GM12878 (cell line): ENCODE measurements around the gene MYL11. TPM values are rescaled to one million over a fixed set of nuclear protein-coding genes. Genes with fewer than 3 reads are reported as not detected.

Experiments used
- ATAC-seq: fragments of 200-7000 bp; cut with Tn5 transposase; 3 replicates; pipeline ENCODE4 v1.9.1; 2020; ENCODE audit warnings: mild to moderate bottlenecking, moderate library complexity
- BruUV-seq: library from RNA; stranded (reverse); fragments of 400-500 nt; replicated peaks from 2 replicates; lab custom pipeline; 2021; lab: Mats Ljungman, UMichigan
- CTCF ChIA-PET: fragments of 300-600 bp; sonication (Branson Sonifier 250); formaldehyde crosslinking; extraction: SDS; loops from one replicate; lab custom pipeline; 2021; ENCODE audit warnings: inconsistent platforms; lab: Yijun Ruan, JAX
- POLR2A ChIA-PET: fragments of 350-600 bp; formaldehyde crosslinking; extraction: SDS; loops from one replicate; lab custom pipeline; 2021; ENCODE audit warnings: inconsistent platforms; lab: Charles Lee
- RAD21 ChIA-PET: fragments of 300-600 bp; sonication (Branson Sonifier 250); formaldehyde crosslinking; loops from one replicate; lab custom pipeline; 2023; ENCODE audit warnings: antibody characterized with exemption; ENCODE audit not compliant: unreplicated experiment; lab: Charles Lee
- SMC1A ChIA-PET: fragments of 300-600 bp; sonication (Branson Sonifier 250); formaldehyde crosslinking; loops from one replicate; lab custom pipeline; 2023; ENCODE audit not compliant: unreplicated experiment, uncharacterized antibody; lab: Charles Lee
- DNase-seq: peaks from one replicate; pipeline ENCODE4 v3.0.0-alpha.2; 2011; ENCODE audit warnings: low read depth, low spot score
- FAIRE-seq: peaks from 3 replicates; lab custom pipeline; 2011; peaks lifted over from hg19 to GRCh38; lab: Jason Lieb, UNC
- H2AFZ ChIP-seq: 2 replicates; pipeline ENCODE4 v1.6.0; 2011; ENCODE audit warnings: low read depth, low read length, control low read depth; ENCODE audit not compliant: control insufficient read depth
- H3K27ac ChIP-seq: 2 replicates; pipeline ENCODE4 v1.5.1; 2011; ENCODE audit warnings: control low read depth; ENCODE audit not compliant: control insufficient read depth, insufficient read depth
- H3K27me3 ChIP-seq, 2 experiments: replicated peaks in 1 of 2; 2 replicates each; pipeline versions ENCODE4 v1.6.0 to v1.6.1; 2011; ENCODE audit warnings: low read length in 1 of 2; ENCODE audit not compliant: control insufficient read depth in 2 of 2, insufficient read depth in 2 of 2
- H3K36me3 ChIP-seq, 2 experiments: 2 replicates each; pipeline ENCODE4 v1.5.1; 2011; ENCODE audit warnings: low read length in 1 of 2; ENCODE audit not compliant: control insufficient read depth in 2 of 2, insufficient read depth in 2 of 2
- H3K4me1 ChIP-seq: 2 replicates; pipeline ENCODE4 v1.6.1; 2011; ENCODE audit warnings: mild to moderate bottlenecking, low read length, moderate library complexity, mixed read lengths; ENCODE audit not compliant: control insufficient read depth, insufficient read depth
- H3K4me2 ChIP-seq: 2 replicates; pipeline ENCODE4 v1.6.0; 2011; ENCODE audit warnings: control low read depth; ENCODE audit not compliant: control insufficient read depth, insufficient read depth
- H3K4me3 ChIP-seq: fragments of 200-600 bp; sonication (generic); 2 replicates; pipeline ENCODE4 v1.5.1; 2016
- H3K79me2 ChIP-seq: 2 replicates; pipeline ENCODE4 v1.6.0; 2011; ENCODE audit warnings: low read length; ENCODE audit not compliant: control insufficient read depth, insufficient read depth
- H3K9ac ChIP-seq: 2 replicates; pipeline ENCODE4 v1.8.0; 2011; ENCODE audit warnings: low read length, control low read depth, mixed read lengths; ENCODE audit not compliant: control insufficient read depth, insufficient read depth
- H3K9me3 ChIP-seq: replicated peaks from 3 replicates; pipeline ENCODE4 v1.5.1; 2011; ENCODE audit warnings: mild to moderate bottlenecking, low read length; ENCODE audit not compliant: control insufficient read depth, insufficient read depth
- H4K20me1 ChIP-seq: 2 replicates; pipeline ENCODE4 v1.6.0; 2011; ENCODE audit not compliant: control insufficient read depth, insufficient read depth
- BRCA1 ChIP-seq: IDR thresholded peaks from 2 replicates; pipeline ENCODE4 v1.6.1; 2011; ENCODE audit warnings: low read depth, low read length, improper control_type of control experiment
- CBX5 ChIP-seq: sonication (generic); IDR thresholded peaks from 2 replicates; pipeline ENCODE4 v1.6.1; 2016; ENCODE audit warnings: low read depth, moderate library complexity, mild to moderate bottlenecking, inconsistent platforms
- EED ChIP-seq: sonication (generic); IDR thresholded peaks from 2 replicates; pipeline ENCODE4 v1.6.1; 2016; ENCODE audit warnings: antibody characterized with exemption, low read depth
- EZH2 ChIP-seq: IDR thresholded peaks from 2 replicates; pipeline ENCODE4 v1.6.1; 2012; ENCODE audit warnings: low read depth, mild to moderate bottlenecking, control low read depth, inconsistent platforms, low read length, borderline replicate concordance; ENCODE audit not compliant: control insufficient read depth
- NR2C2 ChIP-seq: IDR thresholded peaks from 2 replicates; pipeline ENCODE4 v1.6.1; 2011; ENCODE audit warnings: borderline replicate concordance, low read depth; ENCODE audit not compliant: control insufficient read depth, insufficient read length
- PAX5 ChIP-seq: IDR thresholded peaks from 2 replicates; pipeline ENCODE4 v1.6.1; 2011; ENCODE audit warnings: low read depth, low read length, borderline replicate concordance
- POLR2A ChIP-seq: IDR thresholded peaks from 2 replicates; pipeline ENCODE4 v1.6.1; 2011; ENCODE audit warnings: low read depth, mild to moderate bottlenecking, low read length
- POLR2AphosphoS5 ChIP-seq: IDR thresholded peaks from 2 replicates; pipeline ENCODE4 v1.6.1; 2011; ENCODE audit warnings: mild to moderate bottlenecking, low read length, inconsistent platforms
- RELB ChIP-seq: fragments of 450-650 bp; IDR thresholded peaks from 2 replicates; pipeline ENCODE4 v1.6.1; 2017; ENCODE audit warnings: low read depth, mild to moderate bottlenecking, moderate library complexity
- REST ChIP-seq: IDR thresholded peaks from 2 replicates; pipeline ENCODE4 v1.6.1; 2012; ENCODE audit warnings: mild to moderate bottlenecking, low read depth, low read length
- SRF ChIP-seq, 2 experiments: IDR thresholded peaks; 2 replicates each; pipeline ENCODE4 v1.6.1; 2011; ENCODE audit warnings: low read depth in 2 of 2, low read length in 2 of 2, mild to moderate bottlenecking in 1 of 2, moderate library complexity in 1 of 2
- WGBS: methylation state at CpG from one replicate; pipeline ENCODE4 v1.1.6; 2016; ENCODE audit warnings: low lambda C conversion rate; ENCODE audit not compliant: insufficient replicate concordance, insufficient coverage; ENCODE audit errors: missing lambda C conversion rate; 5-methylcytosine and 5-hydroxymethylcytosine counted together
- in situ Hi-C: fragments of 300-500 bp; cut with MboI; formaldehyde crosslinking; loops from 9 replicates; pipeline ENCODE4 v1.14.3; 2018; ENCODE audit warnings: mixed read lengths
- intact Hi-C: fragments of 100-400 bp; cut with micrococcal nuclease; formaldehyde crosslinking; loops from one replicate; pipeline ENCODE4 v1.14.2; 2022; ENCODE audit not compliant: unreplicated experiment
- polyA plus RNA-seq, 11 experiments: library from polyadenylated mRNA; depleted of rRNA in 4 of 11; unstranded in 6 of 11; stranded (reverse) in 5 of 11; fragments of >200 nt; fragmentation: Nextera tagmentation in 4 of 11; fragmentation: Illumina TruSeq in 1 of 11; extraction: Ambion mirVana in 4 of 11; extraction: Trizol in 1 of 11; gene quantifications; 1 replicate in 1 of 11; 2 replicates in 10 of 11; pipeline versions ENCODE4 v1.2.1 to v1.2.3, GENCODE V29; 2011 to 2016; ENCODE audit warnings: inconsistent platforms in 2 of 11, missing spikeins in 2 of 11, low read depth in 1 of 11
- total RNA-seq, 4 experiments: library from RNA; depleted of rRNA in 3 of 4; stranded (reverse); fragments of >200 nt in 3 of 4; fragmentation: Illumina TruSeq in 1 of 4; extraction: Trizol in 1 of 4; gene quantifications; 2 replicates each; pipeline versions ENCODE4 v1.2.1 to v1.2.3, GENCODE V29; 2013 to 2021

The MYL11 gene
- total and polyA plus RNA-seq, 10 of the 15 experiments (the other 5 are each of a cell fraction or from before 2014, with no cell fraction given) = 0.19 to 1.2 (median 0.61) TPM; not detected in 5

- intact Hi-C loops = loop anchor here (10.0 kb wide), 1 partner anchor 257 kb away; the partner anchor contains the start of genes TBX6 and YPEL3
- H3K27ac ChIP-seq = no peak overlapping the region
- ChIA-PET RAD21 (no interaction called here), POLR2A (interaction anchor here (0.6 kb wide), 1 partner anchor 522 kb away, joined by 3 read pairs; no protein-coding TSS in a partner anchor), SMC1A (interaction anchor here (0.6 kb wide), 1 partner anchor 31 kb away, joined by 3 read pairs; the partner anchor contains the start of gene SEPTIN1), CTCF (interaction anchor here (2.1 kb wide), 1 partner anchor 19 kb away, joined by 5 read pairs; no protein-coding TSS in a partner anchor)
- 94% methylated on average over 11 of the region's 11 CpGs for WGBS
- peaks cover 8% of the 10 kb centered on the region for H4K20me1 ChIP-seq
- TF ChIP-seq BRCA1 = no peak
- no peak for TF ChIP-seq POLR2A
- no peak for TF ChIP-seq POLR2AphosphoS5
- TF ChIP-seq CBX5 = no peak
- no peak for TF ChIP-seq REST
- no peak for TF ChIP-seq NR2C2
- TF ChIP-seq EED = no peak
- no peak for TF ChIP-seq RELB
- TF ChIP-seq PAX5 = no peak
- no peak for TF ChIP-seq EZH2
- no peak for TF ChIP-seq SRF (IDR thresholded peaks at IDR 0.05; ENCODE audit: low read depth in 2 of 2, low read length in 2 of 2)
- DNase-seq (no peak), FAIRE-seq (no peak), ATAC-seq (no peak)
- in situ Hi-C loops = no loop called here
- no peak overlapping the region for H2AFZ ChIP-seq
- no peak overlapping the region for H3K9ac ChIP-seq
- H3K4me1 ChIP-seq = peaks cover 40% of the 10 kb centered on the region
- H3K79me2 ChIP-seq = peaks cover 18% of the 10 kb centered on the region
- H3K27me3 ChIP-seq = no peaks in the 10 kb centered on the region
- no peaks in the 10 kb centered on the region for H3K9me3 ChIP-seq
- no peak overlapping the region for H3K4me3 ChIP-seq
- no TSS peak for BruUV-seq
- H3K4me2 ChIP-seq = no peak overlapping the region
- peaks cover 2 to 4% of the 10 kb centered on the region in 2 experiments for H3K36me3 ChIP-seq
These were observed 22.8 kb upstream of the MYL11 start for GRCh38 chr16:30351586-30352419.
